Ammon's horn (tissue), 1 donor: ENCODE measurements around the gene FSTL1.
A peak's percentile ranks its signal among the peaks of the same experiment; 100 is the strongest.

Source experiments
- DNase-seq: peaks from one replicate; pipeline ENCODE4 v3.0.0-alpha.2; 2016; ENCODE audit warnings: low spot score

FSTL1 gene

GRCh38 chr3:120468635-120469295 lies 18.0 kb upstream of the FSTL1 start:
- DNase-seq: no peak

GRCh38 chr3:120462409-120462959 lies 11.7 kb upstream of the FSTL1 start:
- DNase-seq: no peak

- no peak for DNase-seq
Observed at GRCh38 chr3:120461416-120461815, 10.6 kb upstream of the FSTL1 start.

GRCh38 chr3:120460862-120461261 lies 10.1 kb upstream of the FSTL1 start:
- peak; percentile 35 for DNase-seq

- DNase-seq: no peak
Observed at GRCh38 chr3:120460181-120460790, 9.5 kb upstream of the FSTL1 start.

- no peak for DNase-seq
Observed at GRCh38 chr3:120459196-120459595, 8.4 kb upstream of the FSTL1 start.

- no peak for DNase-seq
Observed at GRCh38 chr3:120457827-120458226, 7.0 kb upstream of the FSTL1 start.

GRCh38 chr3:120454076-120454689 lies 3.4 kb upstream of the FSTL1 start:
- DNase-seq: no peak

GRCh38 chr3:120452816-120453215 lies 2.0 kb upstream of the FSTL1 start:
- DNase-seq: no peak

GRCh38 chr3:120451806-120452205 lies 1.0 kb upstream of the FSTL1 start:
- DNase-seq: no peak

GRCh38 chr3:120451272-120451761 lies 525 bp upstream of the FSTL1 start:
- no peak for DNase-seq

GRCh38 chr3:120449701-120450599 lies 842 bp downstream of the FSTL1 start:
- no peak for DNase-seq

- no peak for DNase-seq
Observed at GRCh38 chr3:120449251-120449650, 1.5 kb downstream of the FSTL1 start.

- DNase-seq: no peak
Observed at GRCh38 chr3:120448756-120449155, 2.0 kb downstream of the FSTL1 start.

GRCh38 chr3:120446891-120447668 lies 3.7 kb downstream of the FSTL1 start:
- DNase-seq: no peak

GRCh38 chr3:120445654-120446053 lies 5.1 kb downstream of the FSTL1 start:
- DNase-seq: no peak

GRCh38 chr3:120443626-120444123 lies 7.1 kb downstream of the FSTL1 start:
- no peak for DNase-seq

GRCh38 chr3:120442975-120443517 lies 7.7 kb downstream of the FSTL1 start:
- no peak for DNase-seq

GRCh38 chr3:120441776-120442175 lies 9.0 kb downstream of the FSTL1 start:
- no peak for DNase-seq

GRCh38 chr3:120440762-120441161 lies 10.0 kb downstream of the FSTL1 start:
- DNase-seq: no peak
